Epithelial cell of esophagus (primary cell): ENCODE results near the gene KIRREL2.

ENCODE experiments used
- DNase-seq: peaks from one replicate; pipeline ENCODE4 v3.0.0; 2010; ENCODE audit warnings: low read depth
- H3K4me3 ChIP-seq: 2 replicates; pipeline ENCODE4 v1.5.1; 2011; ENCODE audit warnings: mild to moderate bottlenecking, low read length, control low read depth
- CTCF ChIP-seq: IDR thresholded peaks from 2 replicates; pipeline ENCODE4 v1.5.1; 2011; ENCODE audit warnings: low read depth, mild to moderate bottlenecking, low read length, control low read depth, inconsistent platforms; ENCODE audit not compliant: insufficient read depth; ENCODE audit errors: missing control alignments

The KIRREL2 gene

GRCh38 chr19:35911173-35911572, 54.5 kb downstream of the KIRREL2 start:
- no peak overlapping the region for H3K4me3 ChIP-seq
- DNase-seq: no peak
- TF ChIP-seq CTCF: no peak

GRCh38 chr19:35911790-35912189, 55.1 kb downstream of the KIRREL2 start:
- no peak for TF ChIP-seq CTCF
- peak; percentile 86 for DNase-seq
- H3K4me3 ChIP-seq: no peak overlapping the region

GRCh38 chr19:35913589-35913988, 56.9 kb downstream of the KIRREL2 start:
- peak; percentile 40 for DNase-seq
- no peak for TF ChIP-seq CTCF
- no peak overlapping the region for H3K4me3 ChIP-seq

- TF ChIP-seq CTCF: no peak
- no peak for DNase-seq
- H3K4me3 ChIP-seq: no peak overlapping the region
Measured at GRCh38 chr19:35915443-35915842, 58.7 kb downstream of the KIRREL2 start.
